Measurements from ENCODE around the gene GTF3A. TPM values are rescaled to one million over a fixed set of nuclear protein-coding genes. Genes with fewer than 3 reads are reported as not detected.

GTF3A gene
- total RNA-seq, 2 donors from 2014 or later = 70.4 to 86.4 TPM

DNA sequence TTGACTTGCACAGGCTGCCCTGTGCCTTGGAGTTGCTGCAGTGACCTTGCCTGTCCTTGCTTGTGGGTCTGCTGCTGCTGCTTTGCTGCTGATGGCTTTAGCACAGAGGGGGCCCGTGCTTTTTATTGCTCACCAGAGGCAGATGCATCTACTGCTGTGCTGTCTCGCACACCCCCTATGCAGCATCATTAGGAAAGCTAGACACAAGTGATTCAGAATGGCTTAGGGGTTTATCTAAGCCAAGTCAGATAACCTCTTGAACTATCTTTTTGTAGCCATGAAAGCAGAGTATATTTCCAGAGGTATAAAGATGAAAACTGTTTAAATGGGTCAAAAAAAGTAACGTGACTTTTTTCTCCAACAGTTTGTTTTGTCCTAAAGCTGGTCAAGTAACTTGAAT lies 7.8 kb downstream of the GTF3A start:
- no peak for DNase-seq (ENCODE audit: low spot score)
- TF ChIP-seq, protein P1, sequence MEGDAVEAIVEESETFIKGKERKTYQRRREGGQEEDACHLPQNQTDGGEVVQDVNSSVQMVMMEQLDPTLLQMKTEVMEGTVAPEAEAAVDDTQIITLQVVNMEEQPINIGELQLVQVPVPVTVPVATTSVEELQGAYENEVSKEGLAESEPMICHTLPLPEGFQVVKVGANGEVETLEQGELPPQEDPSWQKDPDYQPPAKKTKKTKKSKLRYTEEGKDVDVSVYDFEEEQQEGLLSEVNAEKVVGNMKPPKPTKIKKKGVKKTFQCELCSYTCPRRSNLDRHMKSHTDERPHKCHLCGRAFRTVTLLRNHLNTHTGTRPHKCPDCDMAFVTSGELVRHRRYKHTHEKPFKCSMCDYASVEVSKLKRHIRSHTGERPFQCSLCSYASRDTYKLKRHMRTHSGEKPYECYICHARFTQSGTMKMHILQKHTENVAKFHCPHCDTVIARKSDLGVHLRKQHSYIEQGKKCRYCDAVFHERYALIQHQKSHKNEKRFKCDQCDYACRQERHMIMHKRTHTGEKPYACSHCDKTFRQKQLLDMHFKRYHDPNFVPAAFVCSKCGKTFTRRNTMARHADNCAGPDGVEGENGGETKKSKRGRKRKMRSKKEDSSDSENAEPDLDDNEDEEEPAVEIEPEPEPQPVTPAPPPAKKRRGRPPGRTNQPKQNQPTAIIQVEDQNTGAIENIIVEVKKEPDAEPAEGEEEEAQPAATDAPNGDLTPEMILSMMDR (IDR thresholded peaks at IDR 0.05) = no peak
- H3K36me3 ChIP-seq = peaks cover 34% of the 10 kb centered on the region
- no peak for ATAC-seq (ENCODE audit: insufficient number of reproducible peaks, low FRiP score, low read depth)
- no peaks in the 10 kb centered on the region for H3K27me3 ChIP-seq (replicated peaks; ENCODE audit: insufficient read depth)
- H3K9me3 ChIP-seq = no peaks in the 10 kb centered on the region
- H3K4me1 ChIP-seq (ENCODE audit: control insufficient read depth in 1 of 2, low read depth in 2 of 2) = peaks cover 5 to 6% of the 10 kb centered on the region in 2 donors
- no peak overlapping the region for H3K4me3 ChIP-seq
- no peak overlapping the region for H3K27ac ChIP-seq

DNA sequence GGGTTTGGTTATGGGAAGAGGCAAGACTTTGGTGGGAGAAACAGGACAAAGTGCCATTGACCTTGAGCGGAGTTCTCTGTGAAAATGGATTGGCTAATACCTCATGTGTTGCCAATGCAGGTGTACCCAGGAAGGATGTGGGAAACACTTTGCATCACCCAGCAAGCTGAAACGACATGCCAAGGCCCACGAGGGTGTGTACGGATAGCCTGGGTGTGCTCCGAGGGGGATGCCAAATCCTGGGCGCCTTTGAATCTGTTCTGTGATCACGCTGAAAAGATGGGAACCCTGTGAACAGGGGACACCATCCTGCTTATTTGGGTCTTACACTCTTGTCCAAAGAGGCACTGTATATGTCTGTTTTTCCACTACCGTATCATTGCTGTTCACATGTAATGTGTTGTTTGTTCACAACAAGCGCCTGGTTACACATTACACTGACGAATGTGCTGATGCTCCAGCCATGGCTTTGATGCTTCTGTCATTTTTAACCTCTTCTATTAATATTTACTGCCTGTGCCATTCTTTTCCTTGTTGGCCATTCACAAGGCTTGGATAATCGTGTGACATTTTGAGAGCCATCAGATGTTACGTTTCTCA lies 8.3 kb downstream of the GTF3A start:
- ATAC-seq (ENCODE audit: insufficient number of reproducible peaks, low FRiP score, low read depth) = no peak
- no peaks in the 10 kb centered on the region for H3K27me3 ChIP-seq (replicated peaks; ENCODE audit: insufficient read depth)
- H3K27ac ChIP-seq = no peak overlapping the region
- DNase-seq (ENCODE audit: low spot score) = no peak
- H3K36me3 ChIP-seq = peaks cover 34% of the 10 kb centered on the region
- H3K4me3 ChIP-seq = no peak overlapping the region
- TF ChIP-seq, protein P1 (IDR thresholded peaks at IDR 0.05) = no peak
- no peaks in the 10 kb centered on the region for H3K9me3 ChIP-seq
- peaks cover 0 to 1% of the 10 kb centered on the region in 2 donors for H3K4me1 ChIP-seq (ENCODE audit: control insufficient read depth in 1 of 2, low read depth in 2 of 2)

DNA sequence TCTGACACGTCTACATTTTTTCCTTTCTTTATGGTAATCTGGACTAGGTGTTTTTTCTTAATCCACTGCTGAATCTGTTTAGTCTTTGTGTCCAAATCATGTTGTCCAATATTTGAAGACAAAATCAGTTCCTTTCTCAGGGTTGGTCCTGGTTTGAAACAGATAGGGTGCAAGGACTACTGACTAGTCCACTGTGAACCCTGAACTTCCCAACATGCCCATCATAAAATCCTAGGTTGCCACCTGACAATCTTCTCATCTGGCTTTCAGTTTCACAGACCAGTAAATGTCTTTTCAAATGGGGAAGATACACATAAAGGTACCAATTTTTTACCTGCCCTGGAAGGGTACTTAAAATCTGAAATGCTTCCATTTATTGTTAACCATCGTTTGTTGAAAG lies 12.7 kb downstream of the GTF3A start:
- Histone ChIP-seq H3K27ac (no peak overlapping the region), H3K27me3 (replicated peaks; ENCODE audit: insufficient read depth) (no peaks in the 10 kb centered on the region), H3K4me1 (ENCODE audit: control insufficient read depth in 1 of 2, low read depth in 2 of 2) (no peaks in the 10 kb centered on the region), H3K36me3 (peaks cover 28% of the 10 kb centered on the region), H3K9me3 (no peaks in the 10 kb centered on the region), H3K4me3 (no peak overlapping the region)
- DNase-seq (ENCODE audit: low spot score) (no peak), ATAC-seq (ENCODE audit: insufficient number of reproducible peaks, low FRiP score, low read depth) (no peak)
- TF ChIP-seq, protein P1 (IDR thresholded peaks at IDR 0.05) = no peak

DNA sequence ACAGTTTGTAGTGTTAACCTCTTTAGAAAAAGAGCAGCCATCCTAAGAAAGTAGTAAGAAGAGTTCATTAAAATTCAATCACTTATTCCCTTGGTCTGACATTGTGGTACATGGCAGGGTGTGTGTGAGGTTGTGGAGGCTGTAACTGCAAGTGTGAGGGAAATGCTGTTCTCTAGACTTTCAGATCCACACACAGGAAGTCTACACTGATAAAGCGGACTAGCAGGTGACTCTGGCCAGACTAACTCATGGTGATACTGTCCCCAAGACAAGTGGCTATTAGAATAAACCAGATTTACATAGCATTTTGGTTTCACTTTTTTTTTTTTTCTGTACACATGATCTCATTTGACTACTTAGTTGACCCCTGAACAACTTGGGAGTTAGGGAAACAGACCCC lies 16.0 kb downstream of the GTF3A start:
- no peak overlapping the region for H3K27ac ChIP-seq
- no peak overlapping the region for H3K4me3 ChIP-seq
- no peaks in the 10 kb centered on the region for H3K4me1 ChIP-seq (ENCODE audit: control insufficient read depth in 1 of 2, low read depth in 2 of 2)
- TF ChIP-seq, protein P1 (IDR thresholded peaks at IDR 0.05) = no peak
- H3K27me3 ChIP-seq (replicated peaks; ENCODE audit: insufficient read depth) = no peaks in the 10 kb centered on the region
- DNase-seq (ENCODE audit: low spot score) = no peak
- ATAC-seq (ENCODE audit: insufficient number of reproducible peaks, low FRiP score, low read depth) = no peak
- H3K9me3 ChIP-seq = no peaks in the 10 kb centered on the region
- peaks cover 12% of the 10 kb centered on the region for H3K36me3 ChIP-seq

DNA sequence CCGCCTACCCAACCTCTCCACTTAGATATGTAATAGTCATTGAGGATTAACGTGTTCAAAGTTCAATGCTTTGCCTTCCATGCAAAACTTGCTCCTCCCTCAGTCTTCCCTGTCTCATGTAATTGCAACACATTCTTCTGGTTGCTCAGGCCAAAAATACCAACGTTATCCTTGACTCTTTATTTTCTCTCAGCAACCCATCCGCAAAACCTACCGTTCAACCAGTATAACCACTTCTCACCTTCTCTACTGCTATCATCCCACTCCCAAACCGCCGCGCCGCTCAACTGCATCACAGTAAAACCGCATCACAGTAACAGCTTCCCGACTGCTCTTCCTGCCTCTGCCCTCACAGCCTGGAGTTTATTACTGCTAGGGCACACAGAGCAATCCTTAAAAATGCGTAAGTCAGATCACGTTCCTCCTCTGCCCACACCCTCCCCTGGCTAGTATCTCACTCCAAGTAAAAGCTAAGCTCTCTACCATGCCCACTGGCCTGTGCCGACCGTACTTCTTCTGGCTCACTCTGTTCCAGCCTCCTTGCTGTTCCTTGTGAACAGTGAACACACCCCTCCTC lies 17.7 kb downstream of the GTF3A start:
- peaks cover 7% of the 10 kb centered on the region for H3K36me3 ChIP-seq
- no peak overlapping the region for H3K27ac ChIP-seq
- H3K9me3 ChIP-seq = no peaks in the 10 kb centered on the region
- DNase-seq (ENCODE audit: low spot score) = no peak
- H3K27me3 ChIP-seq (replicated peaks; ENCODE audit: insufficient read depth) = no peaks in the 10 kb centered on the region
- H3K4me3 ChIP-seq = no peak overlapping the region
- no peak for ATAC-seq (ENCODE audit: insufficient number of reproducible peaks, low FRiP score, low read depth)
- TF ChIP-seq, protein P1 (IDR thresholded peaks at IDR 0.05) = no peak
- H3K4me1 ChIP-seq (ENCODE audit: control insufficient read depth in 1 of 2, low read depth in 2 of 2) = peaks cover 0 to 4% of the 10 kb centered on the region in 2 donors

Data from thoracic aorta (tissue), 2 donors.